HG02642 (cell line): ENCODE results near the gene USP49.
A peak's percentile ranks its signal among the peaks of the same experiment; 100 is the strongest.
"Not testable (repeated sequence)": the region's sequence is repeated elsewhere in the genome, so short reads cannot be mapped to it uniquely, and the experiment has no call there.

Source experiments
- ATAC-seq: cut with Tn5 transposase; IDR thresholded peaks from one replicate; pipeline ENCODE4 v1.9.1; 2021; ENCODE audit warnings: mild to moderate bottlenecking; ENCODE audit not compliant: unreplicated experiment, poor library complexity

Gene USP49

DNA sequence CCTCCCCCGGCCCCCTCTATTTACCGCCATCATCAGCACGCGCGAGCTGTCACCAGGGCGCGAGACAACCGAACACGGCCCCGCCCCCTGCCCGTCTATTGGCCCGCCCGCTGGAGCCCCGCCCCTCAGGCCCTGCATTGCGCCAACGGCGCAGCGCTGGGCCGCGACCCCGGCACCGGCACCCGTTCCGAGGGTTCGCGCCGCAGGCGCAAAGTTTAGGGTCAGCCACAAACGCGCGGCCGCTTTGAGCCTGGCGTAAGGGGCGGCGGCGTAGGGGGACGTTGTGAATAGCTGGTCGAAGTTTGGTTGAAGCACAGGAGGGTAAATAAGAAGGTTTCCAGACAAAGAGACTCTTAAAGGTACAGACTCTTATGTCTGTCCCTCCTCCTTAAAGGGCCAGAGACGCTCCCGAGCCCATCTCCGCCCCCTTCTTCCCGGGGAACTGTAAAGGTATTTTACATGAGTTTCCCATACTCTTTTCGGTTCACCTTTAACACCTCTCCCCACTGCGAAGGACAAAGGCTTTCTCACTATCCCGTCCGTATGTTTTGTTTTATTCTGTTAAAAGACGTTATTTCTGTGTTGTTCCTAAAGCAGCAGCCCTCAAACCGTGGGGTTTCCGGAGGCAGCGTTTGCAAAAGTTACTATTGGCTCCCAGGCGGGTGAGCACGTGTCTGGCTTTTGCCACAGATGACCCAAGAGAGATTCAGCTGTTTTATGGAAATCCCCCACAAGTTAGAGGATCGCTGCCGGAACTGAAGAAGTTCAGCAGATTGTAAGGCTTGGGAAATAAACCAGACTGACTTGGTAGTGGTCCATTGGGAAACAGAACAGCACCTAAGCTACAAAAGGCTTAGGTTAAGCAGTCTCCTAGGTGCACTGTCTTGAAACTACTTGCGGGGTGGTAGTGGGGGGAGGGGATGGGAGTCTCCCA lies at the start of gene USP49:
TSS of gene USP49 (minus strand) at position 76 of the 934 bp plus-strand sequence. CDS start 88,392 bp downstream, outside the sequence.
- peak; percentile 89 for ATAC-seq

DNA sequence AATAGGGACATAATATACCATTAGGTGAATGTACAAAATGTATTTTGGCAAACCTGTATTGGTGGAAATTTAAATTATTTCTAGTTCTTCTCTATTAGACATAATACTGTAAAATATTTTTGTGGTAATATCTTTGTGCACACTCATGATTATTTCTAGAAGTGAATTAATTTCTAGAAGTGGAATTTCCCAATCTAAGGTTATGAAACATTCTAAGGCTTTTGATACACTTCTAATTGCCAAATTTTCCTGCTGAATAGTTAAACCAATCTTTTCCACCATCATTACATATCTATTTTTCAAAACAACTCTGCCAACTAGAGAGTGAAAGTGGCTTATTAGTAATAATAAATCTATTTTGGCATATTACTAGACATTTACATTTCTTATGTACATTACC lies 48.3 kb upstream of the USP49 start:
- ATAC-seq = no peak

DNA sequence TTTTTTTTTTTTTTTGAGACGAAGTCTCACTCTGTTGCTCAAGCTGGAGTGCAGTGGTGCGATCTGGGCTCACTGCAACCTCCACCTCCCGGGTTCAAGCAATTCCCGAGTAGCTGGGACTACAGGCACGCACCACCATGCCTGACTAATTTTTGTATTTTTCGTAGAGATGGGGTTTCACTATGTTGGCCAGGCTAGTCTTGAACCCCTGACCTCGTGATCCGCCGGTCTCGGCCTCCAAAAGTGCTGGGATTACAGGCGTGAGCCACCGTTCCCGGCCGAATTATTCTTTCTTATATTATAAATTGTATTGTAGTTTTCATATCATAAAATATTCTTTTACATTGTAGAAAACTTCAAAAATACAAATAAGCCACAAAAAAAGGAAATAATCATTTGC lies 47.7 kb upstream of the USP49 start:
- not testable (repeated sequence) for ATAC-seq

DNA sequence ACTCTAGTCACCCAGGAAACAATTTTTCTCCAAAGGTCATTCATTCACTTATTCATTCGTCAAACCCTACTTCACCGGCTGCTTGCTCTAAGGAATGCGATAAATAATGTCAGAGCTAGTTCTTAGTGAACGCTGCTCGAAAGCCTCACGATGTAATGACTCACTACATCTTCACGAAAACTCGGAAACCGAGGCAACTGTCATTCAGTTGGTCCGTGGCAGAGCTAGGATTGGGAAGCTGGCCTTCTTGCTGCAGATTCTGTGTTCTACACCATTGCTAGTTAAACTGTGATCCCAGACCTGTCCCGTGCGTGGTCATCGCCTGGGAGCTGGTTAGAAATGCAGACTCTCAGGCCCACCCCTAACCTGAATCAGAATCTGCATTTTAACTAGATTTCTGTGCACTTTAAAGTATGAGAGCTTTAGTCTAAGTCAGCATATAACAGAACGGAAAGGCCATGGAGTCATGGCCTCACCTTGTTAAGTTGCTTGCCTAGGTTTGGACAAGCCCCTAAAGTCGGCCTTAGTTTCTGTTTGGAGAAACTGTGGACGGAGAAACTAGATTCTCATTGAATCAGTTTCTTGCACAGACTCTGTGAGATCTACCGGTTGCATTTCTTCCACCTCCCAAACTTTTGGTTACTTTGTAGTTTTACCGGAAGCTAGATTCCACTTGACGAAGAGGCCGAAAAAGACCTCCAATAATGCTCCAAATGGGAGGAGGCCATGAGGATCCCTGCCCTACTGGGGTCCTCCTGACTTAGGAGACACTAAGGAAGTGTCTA lies 47.1 kb upstream of the USP49 start:
- ATAC-seq = no peak

DNA sequence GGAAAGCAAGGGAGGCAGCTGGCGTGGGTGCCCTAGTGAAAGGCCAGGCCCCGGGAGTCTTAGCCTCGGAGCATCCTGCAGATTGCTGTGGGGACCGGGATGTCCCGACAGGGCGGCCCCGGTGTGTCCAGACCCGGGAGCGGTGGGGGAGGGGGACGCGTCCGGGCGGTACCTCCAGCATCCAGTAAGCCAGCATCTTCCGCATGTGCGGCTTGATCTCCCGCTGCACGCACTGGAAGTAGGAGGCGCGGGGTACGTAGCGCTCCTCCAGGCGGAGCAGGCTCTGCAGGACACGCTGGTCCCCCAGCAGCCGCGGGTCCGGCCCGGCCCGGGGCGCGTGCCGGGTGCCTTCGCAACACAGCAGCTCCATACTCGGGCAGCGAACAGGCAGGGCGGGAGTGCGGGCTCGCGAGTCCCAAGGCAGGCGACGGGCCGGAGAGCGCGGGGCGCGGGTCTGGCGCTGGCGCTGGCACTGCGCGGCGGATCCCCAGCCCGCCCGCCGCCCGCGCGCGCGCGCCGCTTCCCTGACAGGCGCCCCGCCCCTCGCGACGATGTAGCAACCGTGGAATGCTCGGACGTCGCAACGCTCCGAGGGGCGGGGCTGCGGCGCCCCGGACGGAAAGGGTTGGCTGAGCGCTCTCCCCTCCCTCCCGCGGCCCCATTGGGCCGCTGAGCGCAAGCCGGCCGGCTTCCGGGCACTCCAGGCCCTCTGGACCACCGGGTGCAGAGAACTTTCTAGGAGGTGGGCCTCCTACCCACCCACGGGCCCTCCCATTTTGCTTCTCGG lies 46.3 kb upstream of the USP49 start, which contains the start of gene CCND3:
TSS of gene CCND3 (minus strand) at position 529 of the 787 bp plus-strand sequence. CDS start at position 370, 159 bp downstream.
- ATAC-seq = peak; percentile 91

DNA sequence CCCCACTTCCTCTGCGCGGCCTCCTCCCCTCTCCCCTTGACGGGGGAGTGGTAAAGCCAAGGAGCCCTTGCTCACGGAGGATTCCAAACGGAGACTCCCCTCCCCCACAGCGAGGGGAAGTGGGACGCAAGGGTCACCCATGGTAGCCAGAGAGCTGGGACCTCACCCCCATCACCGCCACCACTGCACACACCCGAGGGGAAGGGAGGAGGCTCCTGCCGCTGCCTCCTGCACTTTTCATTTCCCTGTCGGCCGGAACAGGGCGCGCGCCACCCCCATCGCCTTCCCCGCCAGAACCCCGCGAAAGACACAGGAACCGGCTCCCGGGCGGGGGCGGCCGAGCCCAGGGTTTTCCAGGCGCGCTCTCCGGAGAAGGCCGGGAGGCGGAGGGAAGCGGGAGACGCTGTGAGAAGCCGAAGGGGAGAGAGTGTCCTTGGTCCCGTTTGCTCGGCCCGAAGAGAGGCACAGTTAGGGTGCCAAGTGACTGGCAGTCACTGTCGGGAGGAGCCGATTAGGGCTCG lies 45.6 kb upstream of the USP49 start:
- peak; percentile 5 for ATAC-seq

DNA sequence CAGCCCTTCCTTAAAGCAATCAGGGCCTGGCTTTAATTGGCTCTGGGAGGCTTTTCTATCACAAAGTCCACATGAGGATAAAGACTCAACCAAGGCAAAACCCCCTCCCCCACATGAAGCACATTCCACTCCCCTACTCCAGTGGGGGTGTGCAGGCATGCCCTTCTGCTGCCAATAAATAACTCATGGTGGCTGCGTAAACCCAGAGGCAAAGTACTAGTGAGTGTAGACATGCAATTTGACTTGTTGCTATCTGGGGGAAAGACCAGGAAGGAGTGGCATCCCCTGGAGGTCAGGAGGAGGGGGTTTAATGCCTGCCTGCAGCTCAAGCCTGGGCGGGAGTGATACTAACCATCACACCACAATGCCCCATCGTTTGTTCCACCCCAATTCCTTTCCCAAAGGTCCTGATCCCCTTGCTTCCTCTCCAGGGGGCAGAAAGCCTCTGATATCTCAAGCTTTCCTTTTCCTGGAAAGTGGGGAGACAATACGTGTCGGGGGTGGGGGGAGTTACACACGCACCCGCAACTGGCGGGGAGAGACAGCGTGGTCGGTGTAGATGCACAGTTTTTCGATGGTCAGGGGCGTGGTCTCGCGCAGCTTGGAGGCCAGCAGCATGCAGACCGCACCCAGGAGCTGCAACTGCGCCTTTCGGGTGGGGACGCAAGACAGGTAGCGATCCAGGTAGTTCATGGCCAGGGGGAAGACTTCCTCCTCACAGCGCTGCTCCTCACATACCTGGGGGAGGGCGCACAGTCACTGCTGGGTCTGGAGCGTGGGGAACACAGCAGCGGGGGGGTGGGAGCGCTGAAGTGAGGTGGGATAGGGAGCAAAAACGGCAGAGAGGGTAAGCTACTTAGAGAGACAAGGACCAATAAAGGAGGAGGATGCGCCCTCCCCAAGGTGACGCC lies 44.9 kb upstream of the USP49 start:
- ATAC-seq = no peak

DNA sequence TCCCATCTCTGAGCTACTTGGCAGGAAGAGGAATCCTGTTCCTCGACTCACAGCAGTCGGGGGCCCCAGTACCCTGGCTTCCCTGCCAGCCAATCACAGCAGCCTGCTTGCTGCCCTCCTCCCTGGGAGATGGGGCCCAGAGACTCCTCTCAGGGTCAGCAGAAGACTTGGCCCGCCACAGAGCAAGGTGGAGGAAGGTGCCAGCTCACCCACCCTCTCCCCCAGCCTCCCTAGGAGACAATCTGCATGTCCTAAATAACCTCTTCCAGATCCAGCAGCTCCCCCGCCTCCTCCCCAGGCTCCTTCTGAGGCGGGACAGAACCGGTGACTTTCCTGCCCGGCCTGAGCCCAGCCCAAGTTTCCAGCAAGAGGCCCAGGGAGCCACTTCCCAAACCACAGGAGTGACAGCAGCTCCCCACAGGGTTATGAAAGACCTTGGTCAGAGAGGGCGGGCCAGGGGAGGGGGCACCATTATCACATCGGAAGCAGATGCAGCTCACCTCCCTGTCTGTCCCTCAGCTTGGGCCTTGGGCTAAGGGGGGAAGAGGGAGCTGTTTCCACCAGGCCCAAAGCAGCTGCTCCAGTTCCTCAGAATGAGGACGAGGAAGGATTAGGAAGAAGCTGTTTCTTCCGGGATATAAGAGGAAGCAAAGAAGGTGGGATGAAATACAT lies 44.1 kb upstream of the USP49 start:
- no peak for ATAC-seq

DNA sequence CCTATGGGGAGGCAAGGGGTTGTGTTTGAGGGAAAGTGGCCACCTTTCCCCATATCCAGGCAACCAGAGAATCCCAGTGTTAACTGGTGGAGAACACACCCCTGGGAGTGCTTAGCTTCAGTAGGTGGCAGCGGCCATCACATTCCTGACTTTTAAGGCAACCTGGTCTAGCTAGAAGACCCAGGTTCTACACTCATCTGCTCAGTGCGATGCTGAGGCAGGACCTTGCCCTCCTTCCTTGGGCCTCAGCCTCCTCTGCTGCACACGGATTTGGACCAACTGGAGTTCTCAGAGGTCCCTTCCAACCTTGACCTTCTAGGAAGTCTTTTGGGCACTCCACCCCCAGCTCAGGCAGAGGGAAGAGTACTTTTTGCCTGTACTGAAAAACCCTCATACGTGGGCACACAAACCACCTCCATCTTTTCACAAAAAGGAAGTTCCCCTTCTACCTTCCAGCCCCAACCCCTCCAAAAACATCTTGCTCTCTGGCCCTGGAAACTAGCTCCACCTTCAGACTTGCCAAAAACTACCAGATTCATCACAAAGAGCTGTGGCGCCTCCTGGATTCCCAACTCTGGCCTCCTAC lies 43.5 kb upstream of the USP49 start:
- no peak for ATAC-seq

DNA sequence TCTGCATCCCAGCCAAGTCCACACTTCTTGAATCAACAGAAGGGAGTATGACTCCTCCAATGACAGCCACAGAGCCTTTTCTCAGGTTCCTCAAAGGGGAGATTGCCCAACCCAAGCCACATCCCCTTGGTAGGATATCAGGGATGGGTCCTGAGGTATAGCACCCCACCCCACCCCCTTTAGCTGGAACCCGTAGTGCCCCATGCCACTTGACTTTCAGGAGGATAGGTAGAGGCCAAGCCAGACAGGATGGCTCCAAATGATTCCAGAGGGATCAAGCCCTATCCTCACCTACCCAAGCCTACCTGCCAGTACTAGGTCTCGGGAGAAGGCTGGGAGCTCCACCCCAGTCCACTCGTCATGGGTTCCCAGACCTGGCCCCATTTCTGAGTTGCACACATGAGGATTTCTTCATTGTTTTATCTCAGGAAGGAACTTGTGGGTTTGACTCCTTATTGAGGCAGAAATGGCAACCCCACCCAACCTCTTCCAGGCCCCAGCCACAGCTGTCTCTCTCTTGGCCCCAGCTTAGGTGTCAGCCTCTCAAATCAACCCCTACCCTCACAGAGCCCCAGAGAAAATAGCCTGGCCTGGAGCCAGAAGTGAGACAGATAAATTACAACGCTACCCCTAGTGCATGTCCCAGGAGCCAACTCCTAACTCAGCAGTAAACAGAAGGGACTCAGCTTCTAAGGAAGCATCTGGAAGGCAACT lies 42.8 kb upstream of the USP49 start:
- no peak for ATAC-seq

DNA sequence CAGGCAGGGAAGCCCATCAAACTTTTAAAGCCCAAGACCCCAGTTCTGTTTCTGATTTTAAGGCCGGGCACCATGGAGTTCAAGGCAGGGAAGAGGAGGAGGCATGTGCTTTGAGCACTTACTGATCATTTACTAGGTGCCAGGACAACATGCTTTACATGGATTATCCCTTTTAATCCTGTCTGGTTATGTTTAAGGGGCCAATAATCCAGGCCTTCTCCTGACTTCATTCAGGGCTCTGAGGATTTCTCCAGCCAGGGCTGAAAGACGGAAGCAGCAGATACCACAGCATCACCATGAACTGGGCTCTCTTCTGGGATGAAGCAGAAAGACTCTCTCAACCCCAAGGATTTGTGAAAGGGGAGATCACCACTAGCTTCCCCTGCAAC lies 42.3 kb upstream of the USP49 start:
- no peak for ATAC-seq

DNA sequence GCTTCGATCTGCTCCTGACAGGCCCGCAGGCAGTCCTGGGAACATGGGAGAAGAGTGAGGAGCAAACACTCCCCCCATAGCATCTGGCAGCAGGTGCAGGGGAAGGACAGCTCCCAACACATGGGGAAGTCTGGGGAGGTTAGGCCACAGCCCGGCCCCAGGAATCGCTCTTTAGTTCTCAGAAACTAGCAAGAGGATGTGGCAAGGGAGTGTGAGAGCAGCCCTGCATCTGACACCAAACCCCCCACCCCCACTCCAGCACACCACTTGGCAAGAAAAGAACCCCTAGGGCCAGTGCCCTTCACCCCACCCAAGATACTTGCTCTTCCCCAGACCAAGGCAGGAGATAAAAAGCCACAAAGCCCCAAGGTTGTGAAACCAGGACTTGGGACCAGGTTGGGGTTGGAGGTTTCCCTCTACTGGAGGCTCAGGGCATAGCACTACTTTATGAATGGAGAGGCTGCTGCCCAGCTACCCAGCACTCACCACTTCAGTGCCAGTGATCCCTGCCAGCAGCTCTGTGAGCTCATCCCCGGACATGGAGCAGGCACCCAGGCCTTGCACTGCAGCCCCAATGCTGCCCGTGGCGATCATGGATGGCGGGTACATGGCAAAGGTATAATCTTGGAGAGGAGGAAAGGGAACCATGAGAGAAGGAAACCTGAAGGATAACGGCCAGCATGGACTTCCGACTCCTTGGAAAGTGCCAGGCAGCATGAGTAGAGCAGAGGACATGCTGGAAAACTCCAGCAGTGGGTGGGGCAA lies 41.1 kb upstream of the USP49 start:
- ATAC-seq = peak; percentile 45

DNA sequence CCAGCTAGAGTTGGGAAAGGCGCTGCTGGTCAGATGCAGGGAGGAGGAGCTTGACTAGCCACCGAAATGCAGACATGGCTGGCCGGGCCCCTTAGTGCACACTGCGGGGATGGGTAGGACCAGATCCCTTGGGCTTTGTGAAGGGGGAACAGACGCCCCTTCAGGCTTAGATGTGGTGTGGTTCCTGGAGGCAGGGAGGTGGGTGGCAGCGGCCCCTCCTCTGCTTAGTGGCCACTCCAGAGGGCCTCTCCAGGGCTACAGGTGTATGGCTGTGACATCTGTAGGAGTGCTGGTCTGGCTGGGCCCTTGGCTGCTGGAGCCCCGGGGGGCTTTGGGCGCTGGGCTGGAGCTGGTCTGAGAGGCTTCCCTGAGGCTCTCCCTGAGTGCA lies 40.5 kb upstream of the USP49 start:
- ATAC-seq = no peak

DNA sequence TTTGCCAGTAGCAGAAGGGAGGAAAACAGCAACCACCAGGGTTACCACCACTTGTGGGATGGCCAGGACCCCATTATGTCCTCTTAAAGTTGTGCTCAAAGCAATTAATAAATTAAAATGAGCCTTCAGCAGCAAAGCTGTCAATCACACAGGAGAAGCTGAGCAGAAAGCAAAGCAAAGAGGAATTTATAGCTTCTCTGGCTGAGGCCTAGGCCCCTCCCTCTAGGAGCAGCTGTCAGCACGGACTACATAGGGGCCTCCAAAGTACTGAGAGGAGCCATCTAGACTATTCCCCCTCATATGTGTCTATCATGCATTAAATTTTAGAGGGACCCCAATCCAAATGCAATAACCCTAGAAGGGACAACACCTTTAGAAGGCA lies 40.0 kb upstream of the USP49 start:
- ATAC-seq = no peak

DNA sequence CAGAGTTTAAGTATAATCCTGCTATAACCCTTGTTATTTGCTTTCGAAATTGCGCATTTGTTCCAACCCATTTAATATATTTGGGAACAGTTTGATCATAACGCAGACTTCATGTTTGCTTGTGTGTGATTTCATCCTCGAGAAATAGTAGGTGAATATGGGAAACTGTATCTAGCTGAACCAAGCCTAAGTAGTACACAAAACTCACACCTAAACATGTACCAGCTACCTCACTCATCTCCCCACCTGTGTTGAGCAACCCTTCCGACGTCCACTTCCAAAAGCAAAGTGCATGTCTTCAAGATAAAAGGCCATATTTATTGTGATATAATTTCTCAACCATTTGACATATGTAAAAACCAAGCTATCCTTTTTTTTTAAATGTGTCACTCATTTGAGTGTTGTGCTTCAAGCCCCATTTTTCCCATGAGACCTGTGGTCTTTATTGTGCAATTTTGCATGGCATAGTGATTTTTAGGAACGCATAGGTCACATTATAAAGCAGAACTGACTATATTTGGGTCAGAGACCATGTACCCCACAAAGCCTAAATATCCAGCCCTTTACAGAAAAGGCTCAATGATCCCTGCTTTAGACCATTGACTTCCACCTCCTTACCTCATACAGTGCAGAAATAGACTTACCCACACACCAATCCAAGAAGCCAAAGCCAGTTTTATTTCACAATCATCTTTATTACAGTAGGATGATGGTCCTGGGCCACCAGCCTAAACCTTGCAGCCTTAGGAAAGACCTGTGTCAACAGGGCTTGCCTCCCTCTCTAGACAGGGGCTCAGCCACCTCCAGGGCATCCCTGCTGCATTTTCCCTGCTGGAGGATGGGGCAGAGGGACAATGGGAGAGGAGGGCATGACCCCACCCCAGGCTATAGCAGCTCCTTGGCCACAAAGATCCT lies 39.4 kb upstream of the USP49 start:
- no peak for ATAC-seq

DNA sequence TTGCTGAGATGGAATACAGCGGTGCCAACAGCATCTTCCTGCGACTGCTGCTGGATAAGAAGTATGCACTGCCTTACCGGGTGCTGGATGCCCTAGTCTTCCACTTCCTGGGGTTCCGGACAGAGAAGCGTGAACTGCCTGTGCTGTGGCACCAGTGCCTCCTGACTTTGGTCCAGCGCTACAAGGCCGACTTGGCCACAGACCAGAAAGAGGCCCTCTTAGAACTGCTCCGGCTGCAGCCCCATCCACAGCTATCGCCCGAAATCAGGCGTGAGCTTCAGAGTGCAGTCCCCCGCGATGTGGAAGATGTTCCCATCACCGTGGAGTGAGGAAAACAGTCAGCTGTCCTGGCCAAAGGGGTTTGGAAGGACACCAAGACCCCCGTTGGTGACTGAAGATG lies 37.2 kb upstream of the USP49 start:
- no peak for ATAC-seq
